Stimulated activated CD4-positive, alpha-beta T cell treated with anti-CD3 and anti-CD28 coated beads, Interleukin-2, amount 100 ng/mL, for 48 hours (primary cell): ENCODE results near the gene TRIM15.
"Not testable (repeated sequence)": the region's sequence is repeated elsewhere in the genome, so short reads cannot be mapped to it uniquely, and the experiment has no call there.

ENCODE experiments used
- DNase-seq, 2 donors: peaks; one replicate each; pipeline ENCODE4 v3.0.0-alpha.2; 2020

The TRIM15 gene

DNA sequence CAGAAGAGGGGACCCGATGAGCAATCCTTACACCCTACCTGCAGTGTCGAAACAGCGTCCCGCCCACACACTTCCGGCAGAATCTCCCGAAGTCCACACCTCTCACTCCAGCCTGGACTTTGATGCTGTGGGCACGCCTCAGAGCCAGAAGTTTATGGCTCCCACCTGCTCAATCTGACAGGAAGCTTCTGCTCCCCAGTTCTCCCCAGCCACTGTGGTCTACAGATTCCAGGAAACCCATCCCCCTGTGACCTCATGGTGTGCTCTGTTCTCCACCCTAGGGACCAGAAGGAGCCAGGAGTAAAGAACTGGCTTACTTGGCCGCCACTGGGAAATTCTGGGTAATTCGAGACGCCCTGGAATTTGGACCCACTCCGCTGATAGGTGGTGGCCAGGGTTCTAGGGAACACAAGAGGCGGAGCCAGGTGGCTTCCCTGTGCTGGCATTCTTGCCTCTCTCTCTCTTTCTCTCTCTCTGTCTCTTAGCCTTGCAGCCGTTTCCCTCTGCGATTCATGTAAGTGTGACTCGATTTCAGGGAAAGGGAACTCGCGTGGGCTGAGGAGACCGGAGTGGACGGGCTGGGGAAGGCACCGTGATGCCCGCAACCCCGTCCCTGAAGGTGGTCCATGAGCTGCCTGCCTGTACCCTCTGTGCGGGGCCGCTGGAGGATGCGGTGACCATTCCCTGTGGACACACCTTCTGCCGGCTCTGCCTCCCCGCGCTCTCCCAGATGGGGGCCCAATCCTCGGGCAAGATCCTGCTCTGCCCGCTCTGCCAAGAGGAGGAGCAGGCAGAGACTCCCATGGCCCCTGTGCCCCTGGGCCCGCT lies at the start of gene TRIM15:
TRIM15 (plus strand) TSS at position 457 of the 828 bp plus-strand sequence; CDS start at position 596, 139 bp downstream.
- peak; percentile 41 to 56 for DNase-seq

DNA sequence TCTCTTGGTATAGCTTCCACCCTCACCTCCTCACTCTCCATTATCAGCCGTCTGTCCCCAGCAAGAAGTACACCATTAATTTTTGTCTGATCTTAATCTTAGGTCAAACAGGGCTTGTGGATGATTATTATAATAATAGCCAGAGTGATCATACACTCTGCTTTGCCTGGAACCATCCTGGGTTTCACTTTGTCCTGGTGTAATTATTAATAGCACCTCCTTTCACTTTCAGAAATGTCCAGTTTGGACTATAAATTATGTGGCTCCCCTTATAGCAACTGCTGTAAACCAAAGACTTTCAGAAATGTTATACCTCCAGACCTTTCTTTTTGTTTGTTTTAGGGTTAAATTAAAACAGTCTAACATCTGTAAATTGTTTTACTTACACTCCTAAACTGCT lies 49.5 kb upstream of the TRIM15 start:
- DNase-seq: no peak

GRCh38 chr6:30116724-30117123 lies 46.6 kb upstream of the TRIM15 start:
- DNase-seq: no peak

DNA sequence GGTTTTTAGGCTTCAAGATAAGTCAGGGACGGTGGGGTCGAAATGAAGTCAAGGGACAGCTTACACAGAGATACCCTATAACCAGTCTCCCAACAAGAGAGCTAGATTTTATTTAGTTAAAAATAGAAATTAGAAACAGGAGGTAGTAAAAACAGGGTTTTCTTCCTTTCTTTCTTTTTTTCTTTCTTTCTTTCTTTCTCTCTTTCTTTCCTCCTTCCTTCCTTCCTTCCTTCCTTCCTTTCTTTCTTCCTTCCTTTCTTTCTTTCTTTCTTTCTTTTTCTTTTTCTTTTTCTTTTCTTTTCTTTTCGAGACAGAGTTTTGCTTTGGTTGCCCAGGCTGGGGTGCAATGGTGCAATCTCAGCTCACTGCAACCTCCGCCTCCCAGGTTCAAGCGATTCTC lies 44.7 kb upstream of the TRIM15 start:
- not testable (repeated sequence) for DNase-seq

- DNase-seq: no peak
Observed at GRCh38 chr6:30121446-30122366, 41.6 kb upstream of the TRIM15 start.

GRCh38 chr6:30122515-30122914 lies 40.8 kb upstream of the TRIM15 start:
- DNase-seq: no peak

- no peak for DNase-seq
Observed at GRCh38 chr6:30127238-30128093, 35.9 kb upstream of the TRIM15 start.

DNA sequence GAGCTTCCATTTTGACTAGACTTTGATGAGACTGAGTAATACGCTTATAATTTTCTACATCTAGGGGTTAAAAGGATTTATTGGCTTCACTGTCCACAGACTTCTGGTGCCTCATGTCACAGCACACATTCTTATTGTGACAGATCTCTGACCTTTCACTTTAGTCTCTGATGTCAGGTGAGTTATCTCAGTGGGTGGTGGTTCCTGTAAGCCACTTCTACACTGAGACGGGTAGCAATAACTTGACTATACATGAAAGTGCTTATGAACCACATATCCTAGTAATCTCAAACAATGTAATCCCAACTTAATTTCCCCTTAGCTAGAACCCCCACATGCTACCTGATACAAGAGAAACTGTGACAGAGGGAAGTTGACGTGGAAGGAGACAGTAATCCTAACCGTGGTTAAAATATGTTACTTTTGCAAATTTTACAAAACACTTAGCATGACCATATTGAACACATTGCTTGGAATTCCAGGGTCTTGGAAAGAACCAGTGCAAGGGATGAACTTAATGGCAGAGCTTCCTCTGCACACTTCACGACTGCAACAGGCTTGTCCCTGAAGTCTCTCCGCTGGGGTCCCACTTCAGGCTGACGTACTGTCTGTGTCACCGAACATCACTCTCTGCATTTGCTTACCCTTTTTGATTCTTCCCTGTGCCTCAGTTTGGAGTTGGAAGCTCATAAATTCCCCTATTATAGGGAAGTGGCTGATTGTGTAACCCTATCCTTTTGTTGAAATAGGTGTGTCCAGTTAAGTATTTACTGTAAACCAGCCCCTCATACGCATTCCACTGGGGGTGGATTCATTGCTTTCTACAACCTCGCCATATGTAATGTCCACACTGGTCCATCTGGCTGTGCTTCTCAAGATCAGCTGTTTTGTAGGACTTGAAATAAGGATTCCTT lies 33.8 kb upstream of the TRIM15 start:
- DNase-seq: no peak

- no peak for DNase-seq
Observed at GRCh38 chr6:30130179-30130679, 33.1 kb upstream of the TRIM15 start.

DNA sequence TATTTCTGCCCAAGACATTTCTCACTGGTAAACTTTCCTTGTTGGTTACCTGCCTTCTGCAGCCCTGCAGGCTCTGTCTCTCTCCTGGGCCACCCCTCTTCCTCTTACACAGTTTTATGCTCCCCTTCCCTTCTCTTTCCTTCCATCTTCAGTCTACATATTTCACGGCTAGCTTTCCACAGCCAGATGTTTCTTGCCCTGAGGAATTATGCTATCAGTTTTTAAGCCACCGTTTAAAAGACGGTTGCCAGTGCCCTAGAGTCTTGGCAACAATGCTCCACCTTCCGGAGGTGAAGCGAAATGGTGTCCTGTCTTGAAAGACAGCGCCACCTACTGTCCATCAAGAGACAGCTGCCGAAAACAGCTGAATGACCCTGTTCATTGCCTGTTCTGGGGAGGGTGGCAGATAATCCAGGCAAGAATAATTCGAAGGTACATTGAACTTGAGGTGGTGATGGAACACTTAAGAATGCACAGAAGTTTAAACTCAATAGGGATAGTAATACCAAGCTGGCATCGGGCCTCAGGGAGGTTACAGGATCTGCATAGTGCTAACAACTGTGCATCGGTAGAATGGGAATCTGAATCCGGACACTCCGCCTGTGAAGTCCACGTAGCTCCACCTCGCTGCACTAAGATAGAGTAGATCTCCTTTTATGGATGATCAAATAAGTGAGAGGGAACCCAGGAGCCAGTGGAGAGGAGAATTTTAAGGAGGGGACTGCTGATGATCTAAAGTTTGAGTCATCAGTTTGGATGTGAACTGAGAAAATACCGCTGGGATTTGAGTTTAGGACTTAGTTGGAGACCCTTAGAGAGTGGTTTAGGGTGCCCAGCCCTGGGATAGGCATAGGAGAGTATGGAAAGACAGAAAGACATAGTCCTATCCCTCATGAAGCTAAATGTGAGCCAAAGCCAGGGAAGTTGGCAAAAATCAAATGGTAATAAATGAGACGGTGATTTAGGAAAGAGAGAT lies 32.2 kb upstream of the TRIM15 start:
- DNase-seq: peak; percentile 53 to 58

DNA sequence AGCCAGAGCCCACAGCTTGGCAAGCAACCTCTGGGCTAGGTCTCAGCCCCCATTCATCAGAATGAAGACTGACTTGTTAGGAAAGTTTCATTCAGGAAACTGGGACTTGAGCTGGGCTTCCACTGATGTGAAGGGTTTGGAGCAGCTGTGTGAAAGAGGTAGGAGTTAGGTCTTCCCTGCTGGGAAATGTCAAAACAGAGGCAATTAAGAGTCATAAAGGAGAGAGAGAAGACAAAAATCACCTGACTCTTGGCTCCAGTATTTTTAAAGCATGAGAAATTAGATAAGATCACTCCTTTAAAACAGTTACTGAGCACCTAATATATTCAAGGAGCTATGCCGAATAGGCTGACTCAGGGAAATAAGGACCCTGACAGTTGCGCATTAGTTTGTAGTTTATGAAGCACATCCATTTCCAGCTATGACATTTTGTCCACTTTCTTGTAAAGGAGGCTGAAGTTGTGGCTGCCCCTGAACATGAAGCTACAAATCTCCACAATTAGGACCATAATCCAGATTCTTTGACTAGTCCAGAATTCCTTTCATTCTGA lies 31.3 kb upstream of the TRIM15 start:
- no peak for DNase-seq

DNA sequence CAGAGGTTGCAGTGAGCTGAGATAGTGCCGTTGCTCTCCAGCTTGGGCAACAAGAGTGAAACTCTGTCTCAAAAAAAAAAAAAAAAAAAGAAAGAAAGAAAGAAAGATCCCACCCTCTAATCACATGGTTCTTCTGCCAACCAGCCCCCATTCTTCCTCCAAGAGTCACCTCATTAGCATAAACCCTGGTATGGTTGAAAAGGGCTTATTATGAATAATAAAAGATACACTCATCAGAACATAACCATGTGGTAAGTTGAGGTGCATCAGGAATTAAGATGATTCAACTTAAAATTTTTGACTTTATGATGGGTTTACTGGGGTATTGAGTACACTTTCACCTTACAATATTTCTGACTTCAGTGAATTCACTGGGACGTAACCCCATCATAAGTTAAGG lies 28.2 kb upstream of the TRIM15 start:
- DNase-seq: no peak

DNA sequence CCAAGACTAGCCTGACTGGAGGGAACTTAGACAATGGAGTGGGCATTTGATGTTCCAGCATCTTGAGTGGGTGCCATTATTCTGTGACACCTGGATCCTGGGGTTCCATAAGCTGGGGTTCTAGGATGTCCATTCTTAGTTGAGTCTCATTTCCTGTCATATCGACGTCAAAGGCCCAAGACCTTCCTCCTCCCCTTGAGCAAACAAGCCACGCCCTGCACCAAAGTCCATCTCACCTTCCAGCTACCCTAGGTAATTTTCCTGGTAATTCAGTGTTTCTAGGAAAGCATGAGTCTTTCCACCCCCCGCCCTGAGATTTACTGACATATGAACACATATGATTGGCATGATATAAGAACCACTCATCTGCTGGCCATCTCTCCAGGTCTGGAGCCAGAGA lies 27.6 kb upstream of the TRIM15 start, which contains the start of gene TRIM40:
TRIM40 (plus strand) TSS at position 384 of the 400 bp plus-strand sequence. CDS start 897 bp downstream, outside the sequence.
- no peak for DNase-seq

DNA sequence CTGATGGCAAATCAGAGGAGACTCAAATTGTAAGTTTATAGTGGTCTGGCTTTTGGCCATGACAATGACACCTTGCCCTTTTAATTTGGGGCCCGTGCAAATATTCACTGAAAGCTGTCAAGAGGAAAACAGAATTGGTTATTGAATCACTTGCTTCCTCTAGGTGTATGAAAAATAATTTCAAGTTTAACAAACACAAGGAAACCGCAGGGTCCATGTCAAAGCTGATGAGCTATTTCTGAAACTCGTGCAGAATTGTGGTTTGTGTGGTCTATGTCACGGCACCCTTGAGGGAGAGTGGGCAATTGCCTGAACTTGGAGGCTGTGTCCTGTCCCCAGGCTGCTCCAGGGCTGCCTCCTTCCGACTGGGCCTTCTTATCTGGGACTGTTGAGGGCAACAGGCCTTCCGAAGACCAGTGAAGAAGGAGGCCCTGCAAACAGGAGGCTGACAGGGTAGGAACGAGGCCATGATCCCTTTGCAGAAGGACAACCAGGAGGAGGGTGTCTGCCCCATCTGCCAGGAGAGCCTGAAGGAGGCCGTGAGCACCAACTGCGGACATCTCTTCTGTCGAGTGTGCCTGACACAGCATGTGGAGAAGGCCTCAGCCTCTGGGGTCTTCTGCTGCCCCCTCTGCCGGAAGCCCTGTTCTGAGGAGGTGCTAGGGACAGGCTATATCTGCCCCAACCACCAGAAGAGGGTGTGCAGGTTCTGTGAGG lies 26.6 kb upstream of the TRIM15 start:
- DNase-seq: no peak

GRCh38 chr6:30140240-30140639 lies 23.1 kb upstream of the TRIM15 start:
- not testable (repeated sequence) for DNase-seq

- DNase-seq: no peak
Observed at GRCh38 chr6:30142665-30143064, 20.7 kb upstream of the TRIM15 start.

- no peak for DNase-seq
Observed at GRCh38 chr6:30143780-30144179, 19.6 kb upstream of the TRIM15 start.

DNA sequence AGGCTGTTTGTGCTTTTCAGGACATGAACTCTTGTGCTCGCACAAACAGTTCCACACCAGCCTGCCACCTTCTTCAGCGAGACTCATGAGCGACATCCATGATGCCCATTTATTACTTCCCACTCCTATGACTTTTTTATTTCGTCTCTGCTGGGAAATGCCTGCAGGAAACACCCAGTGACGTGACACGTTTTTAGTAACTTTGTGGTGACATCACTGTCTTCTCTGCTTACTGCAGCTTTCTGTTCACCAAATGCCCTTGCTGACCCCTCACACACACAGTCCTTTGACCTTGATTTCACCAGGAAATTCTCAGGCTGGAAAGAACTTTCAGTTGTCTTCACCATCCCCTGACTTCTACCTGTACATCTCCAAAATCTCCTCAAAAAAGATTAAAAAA lies 18.5 kb upstream of the TRIM15 start:
- DNase-seq: no peak

GRCh38 chr6:30145818-30146217 lies 17.5 kb upstream of the TRIM15 start:
- DNase-seq: no peak
